Endothelial cell of umbilical vein (primary cell): Measurements from ENCODE around the gene BPI. TPM values are rescaled to one million over a fixed set of nuclear protein-coding genes. Genes with fewer than 3 reads are reported as not detected.

Experiments
- BruUV-seq: library from RNA; stranded (reverse); fragments of 400-500 nt; replicated peaks from 2 replicates; lab custom pipeline; 2021; lab: Mats Ljungman, UMichigan
- CTCF ChIA-PET: fragments of 300-600, 350-600 bp; sonication (Branson Sonifier 250); formaldehyde crosslinking; loops from one replicate; lab custom pipeline; 2021; ENCODE audit warnings: antibody characterized with exemption, inconsistent platforms; lab: Charles Lee
- POLR2A ChIA-PET: fragments of 300-600, 350-600 bp; sonication (Branson Sonifier 250); formaldehyde crosslinking; loops from one replicate; lab custom pipeline; 2021; ENCODE audit warnings: antibody characterized with exemption, inconsistent platforms; lab: Charles Lee
- DNase-seq: peaks from one replicate; pipeline ENCODE4 v3.0.0-alpha.2; 2011; ENCODE audit warnings: low read depth, low spot score
- FAIRE-seq: peaks from 2 replicates; lab custom pipeline; 2011; peaks lifted over from hg19 to GRCh38; lab: Jason Lieb, UNC
- H2AFZ ChIP-seq: 2 replicates; pipeline ENCODE4 v1.6.0; 2012; ENCODE audit warnings: low read depth, low read length, control low read depth, inconsistent platforms
- H3K27ac ChIP-seq: 2 replicates; pipeline ENCODE4 v1.5.1; 2011; ENCODE audit warnings: low read depth, mild to moderate bottlenecking, control low read depth, low read length, moderate library complexity; ENCODE audit not compliant: insufficient read depth
- H3K27me3 ChIP-seq, 2 experiments: 2 replicates each; pipeline versions ENCODE4 v1.6.0 to v1.6.1; 2011; ENCODE audit warnings: low read length in 2 of 2, mixed read lengths in 1 of 2; ENCODE audit not compliant: control insufficient read depth in 2 of 2, insufficient read depth in 2 of 2
- H3K36me3 ChIP-seq, 2 experiments: 2 replicates in 1 of 2; 3 replicates in 1 of 2; pipeline ENCODE4 v1.5.1; 2011; ENCODE audit warnings: low read length in 2 of 2, mild to moderate bottlenecking in 1 of 2, moderate library complexity in 1 of 2; ENCODE audit not compliant: control insufficient read depth in 2 of 2, insufficient read depth in 2 of 2; ENCODE audit errors: extremely low read depth in 1 of 2
- H3K4me1 ChIP-seq: 3 replicates; pipeline ENCODE4 v1.5.1; 2011; ENCODE audit warnings: mild to moderate bottlenecking, low read length; ENCODE audit not compliant: control insufficient read depth, insufficient read depth; ENCODE audit errors: extremely low read depth
- H3K4me2 ChIP-seq: 2 replicates; pipeline ENCODE4 v1.6.1; 2011; ENCODE audit warnings: low read length, control low read depth, mixed read lengths; ENCODE audit not compliant: insufficient read depth
- H3K4me3 ChIP-seq, 3 experiments: fragments of 200-600 bp in 1 of 3; sonication (generic), shearing (Covaris generic) in 1 of 3; replicated peaks in 1 of 3; 2 replicates each; pipeline ENCODE4 v1.5.1; 2011 to 2016; ENCODE audit warnings: control low read depth in 3 of 3, low read length in 3 of 3, mild to moderate bottlenecking in 2 of 3, inconsistent platforms in 1 of 3, low read depth in 1 of 3, moderate library complexity in 1 of 3; ENCODE audit not compliant: insufficient read depth in 1 of 3
- H3K79me2 ChIP-seq: 2 replicates; pipeline ENCODE4 v1.6.0; 2012; ENCODE audit warnings: low read length, inconsistent platforms; ENCODE audit not compliant: control insufficient read depth, insufficient read depth
- H3K9ac ChIP-seq: replicated peaks from 2 replicates; pipeline ENCODE3; 2011; ENCODE audit warnings: low read length, control low read depth; ENCODE audit not compliant: insufficient read depth; ENCODE audit errors: extremely low read depth
- H3K9me1 ChIP-seq: replicated peaks from 3 replicates; pipeline ENCODE4 v1.6.0; 2011; ENCODE audit warnings: mild to moderate bottlenecking, low read length; ENCODE audit not compliant: control insufficient read depth, insufficient read depth; ENCODE audit errors: extremely low read depth
- H3K9me3 ChIP-seq: replicated peaks from 2 replicates; pipeline ENCODE4 v1.5.1; 2012; ENCODE audit warnings: low read length, inconsistent platforms; ENCODE audit not compliant: control insufficient read depth, insufficient read depth
- H4K20me1 ChIP-seq: replicated peaks from 2 replicates; pipeline ENCODE3; 2011; ENCODE audit warnings: mild to moderate bottlenecking, low read length; ENCODE audit not compliant: control insufficient read depth, insufficient read depth; ENCODE audit errors: extremely low read depth
- CTCF ChIP-seq, 2 donors: IDR thresholded peaks; 1 replicate in 1 of 2; 2 replicates in 1 of 2; pipeline ENCODE4 v1.5.1; 2011; ENCODE audit warnings: low read length in 2 of 2, mild to moderate bottlenecking in 2 of 2, moderate library complexity in 2 of 2, control low read depth in 1 of 2, inconsistent platforms in 1 of 2, low read depth in 1 of 2; ENCODE audit not compliant: insufficient read depth in 1 of 2; ENCODE audit errors: extremely low read depth in 1 of 2
- EZH2 ChIP-seq: IDR thresholded peaks from 2 replicates; pipeline ENCODE4 v1.6.1; 2012; ENCODE audit warnings: borderline replicate concordance, low read depth, mild to moderate bottlenecking, moderate library complexity, low read length, inconsistent platforms; ENCODE audit not compliant: severe bottlenecking
- FOS ChIP-seq: IDR thresholded peaks from 2 replicates; pipeline ENCODE4 v1.6.1; 2011; ENCODE audit warnings: mild to moderate bottlenecking, low read length, moderate library complexity, borderline replicate concordance; ENCODE audit not compliant: insufficient read depth
- GATA2 ChIP-seq: IDR thresholded peaks from 2 replicates; pipeline ENCODE4 v1.7.0; 2011; ENCODE audit warnings: low read depth, mild to moderate bottlenecking, moderate library complexity, mixed read lengths, low read length; ENCODE audit not compliant: insufficient read length, insufficient read depth
- JUN ChIP-seq: IDR thresholded peaks from 2 replicates; pipeline ENCODE4 v1.6.1; 2011; ENCODE audit warnings: borderline replicate concordance, low read depth; ENCODE audit not compliant: insufficient read length, insufficient read depth
- MYC ChIP-seq: IDR thresholded peaks from one replicate; pipeline ENCODE4 v1.6.1; 2011; ENCODE audit warnings: mild to moderate bottlenecking, low read depth, low read length
- POLR2A ChIP-seq: IDR thresholded peaks from 2 replicates; pipeline ENCODE4 v1.6.1; 2012; ENCODE audit warnings: low read depth, mild to moderate bottlenecking, control low read depth, low read length
- POLR2AphosphoS5 ChIP-seq: IDR thresholded peaks from 2 replicates; pipeline ENCODE4 v1.6.1; 2012; ENCODE audit warnings: low read depth, mild to moderate bottlenecking, control low read depth, low read length, moderate library complexity; ENCODE audit not compliant: insufficient read depth
- dilution Hi-C: fragments of 300-500 bp; cut with MboI; formaldehyde crosslinking; loops from one replicate; pipeline ENCODE4 v1.15.0; 2019; ENCODE audit warnings: low sequenced_read_pairs; ENCODE audit not compliant: extremely low pct_ligation_motif_present
- intact Hi-C: fragments of 100-400 bp; cut with micrococcal nuclease; formaldehyde crosslinking; loops from one replicate; pipeline ENCODE4 v1.10.0; 2022
- polyA plus RNA-seq, 4 experiments: library from polyadenylated mRNA; depleted of rRNA in 3 of 4; stranded (reverse) in 3 of 4; unstranded in 1 of 4; fragments of >200 nt; gene quantifications; 2 replicates each; pipeline versions ENCODE4 v1.2.1 to v1.2.3, GENCODE V29; 2011 to 2012; ENCODE audit warnings: missing spikeins in 1 of 4
- total RNA-seq: library from RNA; stranded (reverse); gene quantifications from 2 replicates; pipeline ENCODE4 v1.2.3, GENCODE V29; 2021
- TF ChIP-seq, protein P1 (sequence below): IDR thresholded peaks from 2 replicates; pipeline ENCODE4 v1.6.1; 2011; ENCODE audit not compliant: insufficient read depth, insufficient read length

The BPI gene
- total and polyA plus RNA-seq, 2 donors (not counting 3 experiments of a cell fraction or from before 2014, with no cell fraction given) = not detected

DNA sequence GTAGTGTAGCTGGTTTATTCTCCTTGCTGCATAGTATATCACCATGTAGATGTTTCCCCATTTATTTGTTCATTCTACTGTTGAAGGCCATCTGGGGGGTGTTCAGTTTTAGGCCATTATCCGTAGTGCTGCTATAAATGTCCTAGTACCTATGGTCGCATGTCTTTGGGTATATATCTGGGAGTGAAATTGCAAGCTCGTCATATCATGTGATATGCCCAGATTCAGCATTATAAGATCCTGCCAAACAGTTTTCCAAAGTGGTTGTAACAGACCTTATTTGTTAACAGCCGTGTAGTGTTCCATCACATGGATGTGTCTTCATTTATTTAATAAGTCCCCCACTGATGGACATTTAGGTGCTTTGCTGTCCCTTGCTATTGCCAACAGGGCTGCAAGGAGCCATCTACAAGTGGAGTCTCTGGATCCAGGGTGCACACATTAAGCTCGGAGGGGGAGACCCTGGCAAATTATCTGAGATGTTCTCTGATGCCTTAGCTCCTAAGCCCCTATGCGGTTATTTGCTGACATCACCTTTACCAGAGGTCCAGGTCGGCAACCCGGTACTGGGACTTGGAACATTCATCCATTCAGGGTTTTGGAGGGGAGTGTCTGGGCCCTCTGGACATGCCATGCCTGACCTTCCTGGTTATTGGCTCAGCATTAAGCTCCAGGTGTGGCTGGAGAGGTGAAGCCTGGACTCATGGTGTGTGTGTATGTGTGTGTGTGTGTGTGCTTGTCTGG, 59.2 kb downstream of the BPI start:
- no peaks in the 10 kb centered on the region for H3K9me3 ChIP-seq
- no peak for DNase-seq
- dilution Hi-C loops = no loop called here
- no peak for FAIRE-seq
- no peak overlapping the region for H2AFZ ChIP-seq
- H3K36me3 ChIP-seq = no peaks in the 10 kb centered on the region
- H3K9ac ChIP-seq = no peak overlapping the region
- no peak overlapping the region for H3K4me2 ChIP-seq
- no peaks in the 10 kb centered on the region for H4K20me1 ChIP-seq
- no peaks in the 10 kb centered on the region for H3K79me2 ChIP-seq
- H3K27me3 ChIP-seq = peaks cover 0 to 2% of the 10 kb centered on the region in 2 experiments
- ChIA-PET POLR2A (no interaction called here), CTCF (interaction anchor here (0.6 to 2.4 kb wide), 4 partner anchors 7 to 607 kb away, joined by 3 to 8 read pairs (median 4); no protein-coding TSS in a partner anchor)
- H3K9me1 ChIP-seq = no peaks in the 10 kb centered on the region
- H3K4me1 ChIP-seq = no peaks in the 10 kb centered on the region
- TF ChIP-seq POLR2A (no peak), FOS (no peak), POLR2AphosphoS5 (no peak), MYC (no peak)
- intact Hi-C loops = no loop called here
- no peak overlapping the region for H3K4me3 ChIP-seq
- H3K27ac ChIP-seq = no peak overlapping the region
- no TSS peak for BruUV-seq

DNA sequence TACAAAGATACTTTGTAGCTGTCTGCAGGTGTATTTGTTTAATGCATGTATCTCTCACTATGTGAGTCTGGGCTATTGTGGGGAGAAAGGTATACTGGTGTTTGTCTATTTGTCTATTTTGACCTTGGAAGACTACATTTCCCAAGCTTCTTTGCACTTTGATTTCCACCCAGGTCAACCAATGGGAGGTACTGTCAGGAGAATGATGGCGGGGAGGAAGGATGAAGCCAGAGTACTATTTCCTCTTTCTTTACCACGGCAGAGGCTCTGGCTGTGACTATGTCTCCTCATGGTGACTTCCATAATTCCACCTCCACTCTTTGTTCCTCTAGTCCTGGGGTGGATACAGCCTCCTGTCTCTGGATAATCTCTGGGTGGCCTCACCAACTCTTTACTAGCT, 65.4 kb downstream of the BPI start:
- Histone ChIP-seq H3K4me3 (no peak overlapping the region), H3K27me3 (peaks cover 12 to 17% of the 10 kb centered on the region in 2 experiments), H3K79me2 (no peaks in the 10 kb centered on the region), H3K36me3 (no peaks in the 10 kb centered on the region), H3K9me3 (no peaks in the 10 kb centered on the region), H3K9me1 (no peaks in the 10 kb centered on the region), H3K4me2 (no peak overlapping the region), H2AFZ (no peak overlapping the region), H3K27ac (no peak overlapping the region), H3K9ac (no peak overlapping the region), H4K20me1 (no peaks in the 10 kb centered on the region), H3K4me1 (no peaks in the 10 kb centered on the region)
- FAIRE-seq = peak; percentile 21
- ChIA-PET POLR2A (no interaction called here), CTCF (interaction anchor here (1.0 to 1.6 kb wide), 2 partner anchors 31 to 47 kb away, joined by 3 read pairs; no protein-coding TSS in a partner anchor)
- DNase-seq = peak; percentile 12
- intact Hi-C loops (no loop called here), dilution Hi-C loops (no loop called here)
- no TSS peak for BruUV-seq
- TF ChIP-seq, protein P1, sequence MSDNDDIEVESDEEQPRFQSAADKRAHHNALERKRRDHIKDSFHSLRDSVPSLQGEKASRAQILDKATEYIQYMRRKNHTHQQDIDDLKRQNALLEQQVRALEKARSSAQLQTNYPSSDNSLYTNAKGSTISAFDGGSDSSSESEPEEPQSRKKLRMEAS = no peak
- TF ChIP-seq MYC (no peak), FOS (no peak), EZH2 (no peak), POLR2AphosphoS5 (no peak), CTCF (IDR thresholded peaks at IDR 0.05; ENCODE audit: extremely low read depth in 1 of 2, insufficient read depth in 1 of 2, low read depth in 1 of 2, low read length in 2 of 2) (no peak), JUN (no peak), GATA2 (no peak), POLR2A (no peak)
